ENCODE results near the gene SDC1.

DNA sequence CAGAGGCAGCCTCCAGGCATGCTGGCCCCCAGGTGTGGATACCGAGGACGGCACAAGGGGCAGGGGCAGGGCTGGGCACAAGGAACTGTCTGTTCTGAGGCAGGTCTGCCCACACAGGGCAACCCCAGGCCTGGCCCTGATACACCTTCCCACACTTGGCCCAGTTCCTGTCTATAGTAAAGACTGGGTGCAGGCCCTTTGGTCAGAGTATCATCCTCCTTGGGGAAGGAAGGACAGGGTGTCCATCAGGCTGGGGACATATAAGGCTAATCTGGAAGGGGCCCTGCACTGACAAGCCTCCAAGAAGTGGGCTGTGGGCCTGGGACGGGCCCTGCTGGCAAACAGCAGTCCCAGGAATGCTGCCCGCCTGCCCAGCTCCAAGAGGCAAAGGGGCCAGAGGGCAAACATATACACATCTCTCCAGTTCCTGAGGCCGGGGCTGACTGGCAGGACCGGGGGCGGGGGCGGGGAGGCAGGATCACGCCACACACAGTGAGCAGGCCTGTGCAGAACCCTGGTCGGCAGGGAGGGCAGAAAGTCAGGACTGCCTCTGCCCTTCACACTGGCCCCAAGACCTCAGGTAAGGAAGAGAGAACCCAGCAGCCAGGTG lies 18.9 kb downstream of the SDC1 start:
- TF ChIP-seq, protein P1, sequence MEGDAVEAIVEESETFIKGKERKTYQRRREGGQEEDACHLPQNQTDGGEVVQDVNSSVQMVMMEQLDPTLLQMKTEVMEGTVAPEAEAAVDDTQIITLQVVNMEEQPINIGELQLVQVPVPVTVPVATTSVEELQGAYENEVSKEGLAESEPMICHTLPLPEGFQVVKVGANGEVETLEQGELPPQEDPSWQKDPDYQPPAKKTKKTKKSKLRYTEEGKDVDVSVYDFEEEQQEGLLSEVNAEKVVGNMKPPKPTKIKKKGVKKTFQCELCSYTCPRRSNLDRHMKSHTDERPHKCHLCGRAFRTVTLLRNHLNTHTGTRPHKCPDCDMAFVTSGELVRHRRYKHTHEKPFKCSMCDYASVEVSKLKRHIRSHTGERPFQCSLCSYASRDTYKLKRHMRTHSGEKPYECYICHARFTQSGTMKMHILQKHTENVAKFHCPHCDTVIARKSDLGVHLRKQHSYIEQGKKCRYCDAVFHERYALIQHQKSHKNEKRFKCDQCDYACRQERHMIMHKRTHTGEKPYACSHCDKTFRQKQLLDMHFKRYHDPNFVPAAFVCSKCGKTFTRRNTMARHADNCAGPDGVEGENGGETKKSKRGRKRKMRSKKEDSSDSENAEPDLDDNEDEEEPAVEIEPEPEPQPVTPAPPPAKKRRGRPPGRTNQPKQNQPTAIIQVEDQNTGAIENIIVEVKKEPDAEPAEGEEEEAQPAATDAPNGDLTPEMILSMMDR (IDR thresholded peaks at IDR 0.05): peak in 1 of 7 experiments; percentile 18
- TF ChIP-seq EP300 (IDR thresholded peaks at IDR 0.05): no peak
